MM.1S (cell line): Measurements from ENCODE around the gene NPIPA2.
"Not testable (repeated sequence)": the region's sequence is repeated elsewhere in the genome, so short reads cannot be mapped to it uniquely, and the experiment has no call there.

Experiments used
- CTCF ChIP-seq: fragments of 300-600 bp; sonication (generic); IDR thresholded peaks from 2 replicates; pipeline ENCODE4 v1.5.1; 2016; ENCODE audit warnings: antibody characterized with exemption, low read length, mixed read lengths
- EZH2 ChIP-seq: fragments of 300-600 bp; sonication (generic); optimal IDR thresholded peaks from 2 replicates; pipeline ENCODE3; 2017; ENCODE audit warnings: low read depth, mild to moderate bottlenecking, antibody characterized with exemption, low read length, mixed read lengths

GRCh38 chr16:14741794-14742193 lies 539 bp upstream of the NPIPA2 start:
- not testable (repeated sequence) for TF ChIP-seq EZH2, CTCF
